ENCODE results near the gene MAPK8IP3. TPM values are rescaled to one million over a fixed set of nuclear protein-coding genes. Genes with fewer than 3 reads are reported as not detected.

Gene MAPK8IP3
- total and polyA plus RNA-seq, 9 of the 15 experiments (the other 6 are each of a cell fraction or from before 2014, with no cell fraction given), result 0.17 to 58.7 (median 16.7) TPM

DNA sequence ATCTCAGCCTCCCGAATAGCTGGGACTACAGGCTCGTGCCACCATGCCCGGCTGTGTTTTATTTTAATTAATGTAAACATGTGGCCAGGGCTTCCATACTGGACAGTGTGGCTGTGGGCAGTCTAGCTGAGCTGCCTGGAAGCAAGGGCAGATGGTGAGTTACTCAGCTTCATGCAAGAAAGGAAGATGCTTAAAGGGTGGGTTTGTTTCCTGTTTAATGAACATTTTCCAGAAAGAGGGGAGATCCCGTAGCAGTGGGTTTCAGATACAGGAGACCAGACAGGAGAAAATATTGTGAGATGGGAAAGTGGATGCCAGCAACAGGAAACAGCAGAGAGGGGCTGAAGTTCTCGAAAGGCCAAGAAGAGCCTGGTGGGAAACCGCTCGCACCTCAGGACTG, 7.3 kb downstream of the MAPK8IP3 start:
- peaks cover 4% of the 10 kb centered on the region for H3K9me1 ChIP-seq (ENCODE audit: control insufficient read depth, insufficient read depth, low read length)
- ChIA-PET POLR2A (interaction anchor here (1.1 kb wide), 1 partner anchor 10 kb away, joined by 4 read pairs; no protein-coding TSS in a partner anchor), CTCF (ENCODE audit: low intra/inter-chr PET ratio) (no interaction called here)
- no peak for ATAC-seq
- no peak overlapping the region for H2AFZ ChIP-seq (ENCODE audit: low read depth, low read length)
- H4K20me1 ChIP-seq (replicated peaks; ENCODE audit: control insufficient read depth, insufficient read depth, low read length), result peaks cover 21% of the 10 kb centered on the region
- no peaks in the 10 kb centered on the region for H3K9me3 ChIP-seq (replicated peaks; ENCODE audit: control insufficient read depth, insufficient read depth, low read depth, low read length)
- H3K4me3 ChIP-seq, result no peak overlapping the region
- FAIRE-seq, result no peak
- peaks cover 65% of the 10 kb centered on the region for H3K79me2 ChIP-seq (ENCODE audit: control insufficient read depth, insufficient read depth, low read length)
- TF ChIP-seq ZNF699 (CRISPR knock-in tag; IDR thresholded peaks at IDR 0.05; ENCODE audit: insufficient replicate concordance) (no peak), HDAC6 (IDR thresholded peaks at IDR 0.05; ENCODE audit: low read depth, low read length) (no peak), HMGN3 (IDR thresholded peaks at IDR 0.05; ENCODE audit: borderline replicate concordance, extremely low read depth, insufficient read length, low read depth, low read length) (no peak), RB1 (IDR thresholded peaks at IDR 0.05; ENCODE audit: low read depth) (no peak), FOXP1 (CRISPR knock-in tag; IDR thresholded peaks at IDR 0.05) (no peak), POLR2G (IDR thresholded peaks at IDR 0.05; ENCODE audit: low read depth, low read length) (no peak), FOXJ2 (tag; IDR thresholded peaks at IDR 0.05) (no peak)
- TF ChIP-seq, protein P1, sequence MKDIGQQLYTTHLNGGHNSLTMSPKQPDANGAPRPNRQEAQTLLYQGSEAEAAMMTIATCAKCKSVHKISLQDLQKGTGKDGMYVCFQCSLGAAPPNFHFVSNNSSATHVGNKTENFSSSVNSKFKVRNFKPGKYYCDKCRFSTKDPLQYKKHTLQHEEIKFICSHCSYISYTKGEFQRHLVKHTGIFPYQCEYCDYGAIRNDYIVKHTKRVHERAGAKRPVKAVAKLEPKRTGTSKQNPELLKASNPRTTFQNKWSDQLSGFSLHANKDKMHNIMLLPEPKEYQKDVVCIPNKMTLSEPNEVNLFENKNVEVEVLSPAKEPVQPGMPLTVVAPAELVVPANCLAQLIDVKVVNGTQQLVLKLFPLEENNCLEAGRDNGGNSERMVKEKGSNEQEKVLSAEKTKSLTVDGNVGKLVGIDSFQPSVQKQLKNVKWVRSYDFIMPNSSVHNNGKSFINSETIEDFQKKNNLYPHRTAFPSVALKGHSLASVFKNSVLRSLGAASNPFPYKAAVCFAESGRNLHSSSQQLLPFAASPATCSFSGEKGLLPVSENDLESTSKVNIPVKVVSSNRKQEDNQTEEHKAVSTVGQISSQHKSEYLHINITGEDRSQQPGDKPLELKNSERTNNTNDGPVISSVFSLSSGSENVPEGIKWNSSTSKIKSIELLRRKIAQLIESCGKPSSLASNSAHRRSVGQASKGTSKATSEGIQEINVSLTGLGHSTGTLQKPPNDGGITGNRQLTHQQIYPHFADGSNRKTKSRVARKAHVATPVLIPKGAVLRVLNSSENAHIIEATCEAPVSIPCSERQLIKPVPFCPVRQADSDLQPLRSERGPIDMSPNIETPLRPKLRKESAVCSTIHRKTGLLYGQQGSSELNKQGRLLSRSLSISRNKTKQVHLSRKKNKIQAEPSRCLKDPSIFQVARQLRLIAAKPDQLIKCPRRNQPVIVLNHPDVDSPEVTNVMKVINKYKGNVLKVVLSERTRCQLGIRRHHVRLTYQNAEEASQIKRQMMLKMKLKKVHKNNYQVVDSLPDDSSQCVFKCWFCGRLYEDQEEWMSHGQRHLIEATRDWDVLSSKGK (CRISPR knock-in tag; IDR thresholded peaks at IDR 0.05), result no peak
- H3K4me2 ChIP-seq (ENCODE audit: insufficient read depth, low read length), result no peak overlapping the region
- 86% methylated on average over 7 of the region's 7 CpGs for WGBS (ENCODE audit: insufficient coverage, low coverage, missing lambda C conversion rate)
- in situ Hi-C loops (cut with MboI), result loop anchor here (5.0 kb wide), 1 partner anchor 49 kb away; no protein-coding TSS in a partner anchor
- intact Hi-C loops (cut with micrococcal nuclease), result no loop called here
- no peak overlapping the region for H3K27ac ChIP-seq (ENCODE audit: extremely low read depth, low read depth, low read length)
- no peak overlapping the region for H3K9ac ChIP-seq (ENCODE audit: insufficient read depth in 1 of 2, low read depth in 2 of 2, low read length in 2 of 2)
- BruUV-seq (replicated peaks), result no TSS peak
- H3K4me1 ChIP-seq (replicated peaks in 1 of 2; ENCODE audit: control insufficient read depth in 2 of 2, insufficient read depth in 2 of 2, low read length in 2 of 2), result peaks cover 10 to 26% of the 10 kb centered on the region in 2 experiments; a peak in 4 of 5 replicates
- DNase-seq (ENCODE audit: extremely low read depth in 1 of 4, low spot score in 3 of 4), result no peak
- peaks cover 10% of the 10 kb centered on the region; the same call in 2 of the 3 replicates for H3K36me3 ChIP-seq (ENCODE audit: control insufficient read depth, insufficient read depth, low read length)
- H3K27me3 ChIP-seq (ENCODE audit: control insufficient read depth in 2 of 2, insufficient read depth in 2 of 2, low read length in 2 of 2), result no peaks in the 10 kb centered on the region
